ENCODE measurements around the gene ADAD1.

ADAD1 gene

DNA sequence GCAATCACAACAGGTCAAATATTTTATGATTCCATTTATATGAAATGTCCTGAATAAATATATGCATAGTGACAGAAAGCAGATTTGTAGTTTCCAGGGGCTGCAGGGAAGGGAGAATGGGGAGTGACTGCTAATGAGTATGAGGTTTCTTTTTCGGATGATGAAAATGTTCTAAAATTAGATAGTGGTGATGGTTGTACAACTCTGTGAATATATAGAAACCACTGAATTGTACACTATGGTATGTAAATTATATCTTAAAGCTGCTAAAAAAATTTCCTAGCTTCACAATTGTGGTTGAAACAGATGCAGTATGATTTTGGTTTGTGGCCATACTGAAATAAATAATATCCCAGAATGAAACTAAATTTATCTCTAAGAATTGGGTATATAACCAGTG is 90.6 kb downstream of the ADAD1 start:
- no peak for DNase-seq (ENCODE audit: low read depth)
- in situ Hi-C loops (cut with HindIII; ENCODE audit: low sequenced_read_pairs): no loop called here
- TF ChIP-seq, protein P1, sequence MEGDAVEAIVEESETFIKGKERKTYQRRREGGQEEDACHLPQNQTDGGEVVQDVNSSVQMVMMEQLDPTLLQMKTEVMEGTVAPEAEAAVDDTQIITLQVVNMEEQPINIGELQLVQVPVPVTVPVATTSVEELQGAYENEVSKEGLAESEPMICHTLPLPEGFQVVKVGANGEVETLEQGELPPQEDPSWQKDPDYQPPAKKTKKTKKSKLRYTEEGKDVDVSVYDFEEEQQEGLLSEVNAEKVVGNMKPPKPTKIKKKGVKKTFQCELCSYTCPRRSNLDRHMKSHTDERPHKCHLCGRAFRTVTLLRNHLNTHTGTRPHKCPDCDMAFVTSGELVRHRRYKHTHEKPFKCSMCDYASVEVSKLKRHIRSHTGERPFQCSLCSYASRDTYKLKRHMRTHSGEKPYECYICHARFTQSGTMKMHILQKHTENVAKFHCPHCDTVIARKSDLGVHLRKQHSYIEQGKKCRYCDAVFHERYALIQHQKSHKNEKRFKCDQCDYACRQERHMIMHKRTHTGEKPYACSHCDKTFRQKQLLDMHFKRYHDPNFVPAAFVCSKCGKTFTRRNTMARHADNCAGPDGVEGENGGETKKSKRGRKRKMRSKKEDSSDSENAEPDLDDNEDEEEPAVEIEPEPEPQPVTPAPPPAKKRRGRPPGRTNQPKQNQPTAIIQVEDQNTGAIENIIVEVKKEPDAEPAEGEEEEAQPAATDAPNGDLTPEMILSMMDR (IDR thresholded peaks at IDR 0.05; ENCODE audit: low read depth, low read length, missing control alignments): no peak
- H3K4me3 ChIP-seq (ENCODE audit: low read depth, low read length): no peak overlapping the region

DNA sequence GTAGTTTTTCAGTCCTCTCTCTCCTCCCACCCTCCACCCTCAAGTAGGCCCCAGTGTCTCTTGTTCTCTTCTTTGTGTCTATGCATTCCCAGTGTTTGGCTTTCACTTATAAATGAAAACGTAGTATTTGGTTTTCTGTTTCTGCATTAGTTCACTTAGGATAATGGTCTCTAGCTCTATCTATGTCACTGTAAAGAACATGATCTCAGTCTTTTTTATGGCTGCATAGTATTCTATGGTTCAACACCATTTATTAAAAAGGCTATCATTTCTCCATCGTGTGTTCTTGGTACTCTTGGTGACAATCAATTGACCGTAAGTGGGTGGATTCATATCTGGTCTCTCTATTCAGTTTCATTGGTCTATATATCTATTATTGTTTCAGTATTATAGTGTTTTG is 96.4 kb downstream of the ADAD1 start:
- no peak for DNase-seq (ENCODE audit: low read depth)
- H3K4me3 ChIP-seq (ENCODE audit: low read depth, low read length): no peak overlapping the region
- in situ Hi-C loops (cut with HindIII; ENCODE audit: low sequenced_read_pairs): no loop called here
- TF ChIP-seq, protein P1 (IDR thresholded peaks at IDR 0.05; ENCODE audit: low read depth, low read length, missing control alignments): no peak

DNA sequence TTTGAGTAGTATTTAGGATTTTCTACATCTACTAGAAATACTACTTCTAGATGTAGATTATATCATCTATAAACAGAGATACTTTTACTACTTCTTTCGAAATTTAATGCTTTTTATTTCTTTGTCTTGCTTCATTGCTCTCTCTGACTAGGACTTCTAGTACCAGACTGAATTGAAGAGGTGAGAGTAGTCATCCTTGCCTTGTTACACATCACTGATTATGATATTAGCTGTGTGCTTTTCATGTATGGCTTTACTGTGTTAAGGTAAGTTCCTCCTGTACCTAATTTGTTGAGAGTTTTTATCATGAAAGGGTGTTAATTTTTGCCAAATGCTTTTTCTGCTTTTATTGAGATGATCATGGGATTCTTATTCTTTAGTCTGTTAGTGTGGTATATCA is 97.3 kb downstream of the ADAD1 start:
- in situ Hi-C loops (cut with HindIII; ENCODE audit: low sequenced_read_pairs): no loop called here
- H3K4me3 ChIP-seq (ENCODE audit: low read depth, low read length): no peak overlapping the region
- no peak for DNase-seq (ENCODE audit: low read depth)
- TF ChIP-seq, protein P1 (IDR thresholded peaks at IDR 0.05; ENCODE audit: low read depth, low read length, missing control alignments): no peak

DNA sequence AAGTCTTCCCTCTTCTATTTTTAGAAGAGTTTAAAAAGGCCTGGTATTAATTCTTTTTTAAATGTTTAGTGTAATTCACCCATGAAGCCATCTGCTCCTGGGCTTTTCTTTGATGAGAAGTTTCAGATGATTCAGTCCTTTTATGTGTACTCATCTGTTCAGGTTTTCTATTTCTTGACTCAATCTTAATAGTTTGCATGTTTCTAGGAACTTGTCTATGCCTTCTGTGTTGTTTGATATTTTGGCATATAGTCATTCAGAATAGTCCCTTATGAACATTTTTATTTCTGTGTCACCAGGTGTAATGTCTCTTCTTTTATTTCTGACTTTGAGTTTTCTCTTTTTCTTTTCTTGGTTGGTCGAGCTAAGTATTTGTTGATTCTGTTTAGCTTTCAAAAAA is 97.9 kb downstream of the ADAD1 start:
- no peak overlapping the region for H3K4me3 ChIP-seq (ENCODE audit: low read depth, low read length)
- TF ChIP-seq, protein P1 (IDR thresholded peaks at IDR 0.05; ENCODE audit: low read depth, low read length, missing control alignments): no peak
- in situ Hi-C loops (cut with HindIII; ENCODE audit: low sequenced_read_pairs): no loop called here
- DNase-seq (ENCODE audit: low read depth): no peak

All from astrocyte of the cerebellum (primary cell).